H1 (cell line): ENCODE data around the gene MYO16. TPM values are rescaled to one million over a fixed set of nuclear protein-coding genes. Genes with fewer than 3 reads are reported as not detected.

ENCODE experiments used
- SP2 ChIP-seq: IDR thresholded peaks from 2 replicates; pipeline ENCODE4 v1.6.1; 2012; ENCODE audit warnings: mild to moderate bottlenecking, low read length, inconsistent platforms
- polyA plus RNA-seq, 7 experiments: library from polyadenylated mRNA; depleted of rRNA in 3 of 7; stranded (reverse) in 5 of 7; unstranded in 2 of 7; fragments of >200 nt in 5 of 7; fragments of 200-250 nt in 2 of 7; gene quantifications; 1 replicate in 5 of 7; 2 replicates in 1 of 7; 4 replicates in 1 of 7; pipeline versions ENCODE4 v1.2.1 to v1.2.3, GENCODE V29; 2011 to 2013; ENCODE audit warnings: missing spikeins in 2 of 7, mixed read lengths in 2 of 7
- total RNA-seq: library from RNA; stranded (reverse); fragmentation: NEBNext Ultra II Directional; extraction: Animal tissue kit (Norgen Biotek cat#: 25700); gene quantifications from 2 replicates; pipeline ENCODE4 v1.2.1, GENCODE V29; 2021
- TF ChIP-seq, protein P1 (sequence below): fragments of 300-600 bp; sonication (generic); IDR thresholded peaks from 2 replicates; pipeline ENCODE4 v1.7.1; 2012; ENCODE audit warnings: low read length, moderate library complexity, mild to moderate bottlenecking, inconsistent platforms; ENCODE audit not compliant: insufficient replicate concordance

The MYO16 gene
- total and polyA plus RNA-seq, 2 of the 8 experiments (the other 6 are each of a cell fraction or from before 2014, with no cell fraction given): 0.02 to 0.22 TPM

- TF ChIP-seq, protein P1, sequence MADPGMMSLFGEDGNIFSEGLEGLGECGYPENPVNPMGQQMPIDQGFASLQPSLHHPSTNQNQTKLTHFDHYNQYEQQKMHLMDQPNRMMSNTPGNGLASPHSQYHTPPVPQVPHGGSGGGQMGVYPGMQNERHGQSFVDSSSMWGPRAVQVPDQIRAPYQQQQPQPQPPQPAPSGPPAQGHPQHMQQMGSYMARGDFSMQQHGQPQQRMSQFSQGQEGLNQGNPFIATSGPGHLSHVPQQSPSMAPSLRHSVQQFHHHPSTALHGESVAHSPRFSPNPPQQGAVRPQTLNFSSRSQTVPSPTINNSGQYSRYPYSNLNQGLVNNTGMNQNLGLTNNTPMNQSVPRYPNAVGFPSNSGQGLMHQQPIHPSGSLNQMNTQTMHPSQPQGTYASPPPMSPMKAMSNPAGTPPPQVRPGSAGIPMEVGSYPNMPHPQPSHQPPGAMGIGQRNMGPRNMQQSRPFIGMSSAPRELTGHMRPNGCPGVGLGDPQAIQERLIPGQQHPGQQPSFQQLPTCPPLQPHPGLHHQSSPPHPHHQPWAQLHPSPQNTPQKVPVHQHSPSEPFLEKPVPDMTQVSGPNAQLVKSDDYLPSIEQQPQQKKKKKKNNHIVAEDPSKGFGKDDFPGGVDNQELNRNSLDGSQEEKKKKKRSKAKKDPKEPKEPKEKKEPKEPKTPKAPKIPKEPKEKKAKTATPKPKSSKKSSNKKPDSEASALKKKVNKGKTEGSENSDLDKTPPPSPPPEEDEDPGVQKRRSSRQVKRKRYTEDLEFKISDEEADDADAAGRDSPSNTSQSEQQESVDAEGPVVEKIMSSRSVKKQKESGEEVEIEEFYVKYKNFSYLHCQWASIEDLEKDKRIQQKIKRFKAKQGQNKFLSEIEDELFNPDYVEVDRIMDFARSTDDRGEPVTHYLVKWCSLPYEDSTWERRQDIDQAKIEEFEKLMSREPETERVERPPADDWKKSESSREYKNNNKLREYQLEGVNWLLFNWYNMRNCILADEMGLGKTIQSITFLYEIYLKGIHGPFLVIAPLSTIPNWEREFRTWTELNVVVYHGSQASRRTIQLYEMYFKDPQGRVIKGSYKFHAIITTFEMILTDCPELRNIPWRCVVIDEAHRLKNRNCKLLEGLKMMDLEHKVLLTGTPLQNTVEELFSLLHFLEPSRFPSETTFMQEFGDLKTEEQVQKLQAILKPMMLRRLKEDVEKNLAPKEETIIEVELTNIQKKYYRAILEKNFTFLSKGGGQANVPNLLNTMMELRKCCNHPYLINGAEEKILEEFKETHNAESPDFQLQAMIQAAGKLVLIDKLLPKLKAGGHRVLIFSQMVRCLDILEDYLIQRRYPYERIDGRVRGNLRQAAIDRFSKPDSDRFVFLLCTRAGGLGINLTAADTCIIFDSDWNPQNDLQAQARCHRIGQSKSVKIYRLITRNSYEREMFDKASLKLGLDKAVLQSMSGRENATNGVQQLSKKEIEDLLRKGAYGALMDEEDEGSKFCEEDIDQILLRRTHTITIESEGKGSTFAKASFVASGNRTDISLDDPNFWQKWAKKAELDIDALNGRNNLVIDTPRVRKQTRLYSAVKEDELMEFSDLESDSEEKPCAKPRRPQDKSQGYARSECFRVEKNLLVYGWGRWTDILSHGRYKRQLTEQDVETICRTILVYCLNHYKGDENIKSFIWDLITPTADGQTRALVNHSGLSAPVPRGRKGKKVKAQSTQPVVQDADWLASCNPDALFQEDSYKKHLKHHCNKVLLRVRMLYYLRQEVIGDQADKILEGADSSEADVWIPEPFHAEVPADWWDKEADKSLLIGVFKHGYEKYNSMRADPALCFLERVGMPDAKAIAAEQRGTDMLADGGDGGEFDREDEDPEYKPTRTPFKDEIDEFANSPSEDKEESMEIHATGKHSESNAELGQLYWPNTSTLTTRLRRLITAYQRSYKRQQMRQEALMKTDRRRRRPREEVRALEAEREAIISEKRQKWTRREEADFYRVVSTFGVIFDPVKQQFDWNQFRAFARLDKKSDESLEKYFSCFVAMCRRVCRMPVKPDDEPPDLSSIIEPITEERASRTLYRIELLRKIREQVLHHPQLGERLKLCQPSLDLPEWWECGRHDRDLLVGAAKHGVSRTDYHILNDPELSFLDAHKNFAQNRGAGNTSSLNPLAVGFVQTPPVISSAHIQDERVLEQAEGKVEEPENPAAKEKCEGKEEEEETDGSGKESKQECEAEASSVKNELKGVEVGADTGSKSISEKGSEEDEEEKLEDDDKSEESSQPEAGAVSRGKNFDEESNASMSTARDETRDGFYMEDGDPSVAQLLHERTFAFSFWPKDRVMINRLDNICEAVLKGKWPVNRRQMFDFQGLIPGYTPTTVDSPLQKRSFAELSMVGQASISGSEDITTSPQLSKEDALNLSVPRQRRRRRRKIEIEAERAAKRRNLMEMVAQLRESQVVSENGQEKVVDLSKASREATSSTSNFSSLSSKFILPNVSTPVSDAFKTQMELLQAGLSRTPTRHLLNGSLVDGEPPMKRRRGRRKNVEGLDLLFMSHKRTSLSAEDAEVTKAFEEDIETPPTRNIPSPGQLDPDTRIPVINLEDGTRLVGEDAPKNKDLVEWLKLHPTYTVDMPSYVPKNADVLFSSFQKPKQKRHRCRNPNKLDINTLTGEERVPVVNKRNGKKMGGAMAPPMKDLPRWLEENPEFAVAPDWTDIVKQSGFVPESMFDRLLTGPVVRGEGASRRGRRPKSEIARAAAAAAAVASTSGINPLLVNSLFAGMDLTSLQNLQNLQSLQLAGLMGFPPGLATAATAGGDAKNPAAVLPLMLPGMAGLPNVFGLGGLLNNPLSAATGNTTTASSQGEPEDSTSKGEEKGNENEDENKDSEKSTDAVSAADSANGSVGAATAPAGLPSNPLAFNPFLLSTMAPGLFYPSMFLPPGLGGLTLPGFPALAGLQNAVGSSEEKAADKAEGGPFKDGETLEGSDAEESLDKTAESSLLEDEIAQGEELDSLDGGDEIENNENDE: no peak
- no peak for TF ChIP-seq SP2
These were observed 314.4 kb downstream of the MYO16 start (continued) for GRCh38 chr13:108943842-108944241.
